Hindlimb muscle (tissue), 1 donor: ENCODE measurements around the gene BAZ2B. TPM values are rescaled to one million over a fixed set of nuclear protein-coding genes. Genes with fewer than 3 reads are reported as not detected.
"Not testable (repeated sequence)": the region's sequence is repeated elsewhere in the genome, so short reads cannot be mapped to it uniquely, and the experiment has no call there.

Source experiments
- DNase-seq: peaks from one replicate; pipeline ENCODE4 v3.0.0-alpha.2; 2013
- polyA plus RNA-seq: library from polyadenylated mRNA; unstranded; fragments of 120-200 nt; gene quantifications from one replicate; pipeline ENCODE4 v1.2.1, GENCODE V29; 2013; ENCODE audit not compliant: insufficient read length

The BAZ2B gene
- polyA plus RNA-seq, 1 donor = 37.2 TPM

- no peak for DNase-seq
Observed at GRCh38 chr2:159402790-159403189, 213.6 kb downstream of the BAZ2B start.

GRCh38 chr2:159402160-159402559, 214.2 kb downstream of the BAZ2B start:
- not testable (repeated sequence) for DNase-seq

- DNase-seq = no peak
Observed at GRCh38 chr2:159399716-159400415, 216.5 kb downstream of the BAZ2B start.

DNA sequence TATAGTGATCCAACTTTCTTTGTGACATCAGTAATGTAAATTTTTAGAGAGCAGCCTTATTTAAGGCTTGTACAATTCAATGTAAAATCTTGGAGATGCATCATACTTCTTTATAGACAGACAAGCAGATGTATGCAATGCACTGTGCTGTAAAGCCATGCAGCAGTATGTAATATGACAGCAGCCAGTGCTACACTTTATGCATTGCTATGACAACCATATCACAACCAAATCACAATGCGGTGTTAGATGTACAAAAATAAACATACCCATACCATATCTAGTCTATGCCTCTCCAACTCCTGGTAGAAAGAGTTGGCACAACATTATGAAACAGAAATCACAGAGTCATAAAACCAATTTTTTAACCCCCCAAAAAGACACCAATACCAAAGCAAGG, 219.5 kb downstream of the BAZ2B start:
- no peak for DNase-seq

DNA sequence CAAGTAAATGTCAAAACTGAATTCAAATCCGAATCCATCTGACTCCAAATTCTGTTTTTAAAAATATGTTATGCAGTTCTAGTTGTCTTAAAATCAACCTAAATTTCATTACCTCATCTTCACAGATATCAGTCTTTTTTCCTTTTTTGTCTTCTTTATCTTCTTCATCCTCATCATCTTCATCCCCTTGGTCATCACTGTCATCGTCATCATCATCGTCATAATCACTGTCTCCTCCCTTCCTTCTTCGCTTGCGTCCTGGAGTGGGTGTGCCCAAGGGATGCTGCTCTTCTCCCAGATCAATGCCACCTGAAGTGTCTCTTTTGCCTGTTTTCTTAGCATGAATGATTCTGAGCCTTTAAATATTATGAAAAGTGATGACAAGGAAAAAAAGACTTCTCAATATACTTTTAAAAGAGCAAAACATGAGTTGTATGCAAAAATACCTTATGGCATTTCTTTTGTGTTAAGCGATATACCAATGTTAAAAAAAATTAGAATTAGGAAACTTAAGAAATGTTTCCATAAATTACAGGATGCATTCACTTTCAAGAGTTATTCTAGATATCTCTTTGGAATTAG, 233.8 kb downstream of the BAZ2B start:
- no peak for DNase-seq

DNA sequence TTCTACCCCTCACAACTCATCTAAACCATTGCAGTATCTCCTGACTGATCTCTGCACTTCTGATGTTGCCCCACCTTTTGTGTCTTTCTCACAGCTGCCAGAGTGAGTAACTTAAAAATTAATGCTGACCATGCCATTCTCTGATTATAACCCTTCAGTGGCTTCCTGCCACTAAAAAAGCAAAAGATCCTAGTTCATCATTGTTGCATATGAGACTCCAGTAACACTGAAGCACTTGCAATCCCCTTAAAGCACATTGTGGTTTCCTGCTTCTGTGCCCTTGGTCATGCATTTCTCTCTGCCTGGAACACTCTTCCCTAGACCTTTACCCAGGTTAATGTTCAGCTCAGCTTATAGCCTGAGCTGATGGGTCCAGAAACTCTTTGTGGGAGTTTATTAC, 234.8 kb downstream of the BAZ2B start:
- DNase-seq = no peak

- no peak for DNase-seq
Observed at GRCh38 chr2:159380685-159381239, 235.6 kb downstream of the BAZ2B start.

- DNase-seq = no peak
Observed at GRCh38 chr2:159379181-159379580, 237.2 kb downstream of the BAZ2B start.

- no peak for DNase-seq
Observed at GRCh38 chr2:159375241-159375640, 241.1 kb downstream of the BAZ2B start.

GRCh38 chr2:159371506-159371905, 244.8 kb downstream of the BAZ2B start:
- no peak for DNase-seq

DNA sequence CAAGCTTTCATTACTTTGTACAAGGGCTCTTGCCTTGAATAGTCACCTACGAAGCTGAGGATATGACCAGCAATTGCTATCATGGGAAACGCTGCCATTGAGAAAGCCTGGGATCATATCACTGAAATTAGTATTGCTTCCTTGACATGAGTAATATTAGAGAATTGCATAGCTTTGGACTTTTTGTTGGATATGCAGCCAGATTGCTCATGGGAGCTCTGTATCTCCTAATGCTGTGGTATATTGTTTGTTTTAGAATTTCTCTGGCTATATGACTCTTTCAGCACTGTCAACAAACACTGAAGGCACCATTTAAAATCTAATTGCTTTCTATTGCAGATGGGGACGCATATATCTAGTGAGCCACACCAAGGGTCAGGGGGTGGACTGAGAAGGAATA, 249.8 kb downstream of the BAZ2B start:
- DNase-seq = no peak

DNA sequence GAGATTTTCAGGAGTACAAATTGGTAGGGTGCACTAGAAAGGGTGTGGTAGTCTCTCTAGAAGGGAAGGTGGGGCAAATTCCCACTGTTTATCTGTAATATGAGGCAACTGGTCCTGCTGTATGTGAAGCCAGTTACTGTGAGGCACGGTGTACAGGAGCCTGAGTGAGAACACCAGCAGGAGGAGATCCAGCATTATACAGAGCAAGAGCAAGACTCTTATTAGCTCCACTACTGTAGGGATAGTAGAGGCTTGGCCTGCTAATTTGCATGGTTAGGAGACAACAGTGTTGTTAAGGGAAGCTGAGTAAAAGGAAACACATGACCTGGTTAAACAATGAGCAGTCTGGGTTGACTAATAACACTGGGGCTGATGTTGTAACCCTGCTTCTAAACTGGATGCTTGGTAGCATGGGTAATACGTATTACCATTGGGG, 253.5 kb downstream of the BAZ2B start:
- no peak for DNase-seq

GRCh38 chr2:159362094-159362493, 254.3 kb downstream of the BAZ2B start:
- no peak for DNase-seq

DNA sequence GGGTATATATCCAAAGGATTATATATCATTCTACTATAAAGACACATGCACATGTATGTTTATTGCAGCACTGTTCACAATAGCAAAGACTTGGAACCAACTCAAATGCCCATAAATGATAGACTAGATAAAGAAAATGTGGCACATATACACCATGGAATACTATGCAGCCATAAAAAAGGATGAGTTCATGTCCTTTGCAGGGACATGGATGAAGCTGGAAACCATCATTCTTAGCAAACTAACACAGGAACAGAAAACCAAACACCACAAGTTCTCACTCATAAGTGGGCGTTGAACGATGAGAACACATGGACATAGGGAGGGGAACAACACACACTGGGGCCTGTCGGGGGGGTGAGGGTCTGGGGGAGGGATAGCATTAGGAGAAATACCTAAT, 254.7 kb downstream of the BAZ2B start:
- DNase-seq = not testable (repeated sequence)

GRCh38 chr2:159356053-159356554, 260.2 kb downstream of the BAZ2B start:
- DNase-seq = no peak

- no peak for DNase-seq
Observed at GRCh38 chr2:159351977-159352376, 264.4 kb downstream of the BAZ2B start.

DNA sequence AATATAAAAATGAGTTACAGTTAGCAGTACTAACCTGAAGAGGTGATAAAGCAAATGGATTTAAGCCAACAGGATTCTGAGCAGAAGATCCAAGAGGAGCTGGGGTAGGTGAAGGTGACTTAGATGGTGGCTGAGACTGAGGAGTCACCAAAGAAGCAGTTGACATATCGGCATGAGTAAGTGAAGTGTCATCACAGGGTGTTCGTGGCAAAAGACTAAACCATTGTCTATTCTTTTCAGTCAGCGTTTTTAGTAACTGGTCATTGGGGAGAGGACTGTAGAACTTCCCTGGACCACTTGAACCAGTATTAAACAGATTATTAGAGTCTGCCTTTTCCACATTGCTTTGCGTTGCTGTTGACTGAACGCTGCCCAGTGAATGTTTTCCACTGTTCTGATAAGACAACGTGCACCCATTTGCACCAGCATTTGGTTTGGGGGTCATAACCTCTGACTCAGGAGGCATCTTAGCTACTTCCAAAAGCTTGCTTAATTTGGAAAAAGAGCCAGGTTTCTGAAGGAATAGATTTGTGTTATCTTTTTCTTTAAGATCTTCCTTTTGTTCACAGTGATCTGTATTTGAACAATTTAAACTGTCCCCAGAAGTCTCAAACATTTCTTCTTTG, 266.6 kb downstream of the BAZ2B start:
- no peak for DNase-seq

- DNase-seq = peak; percentile 6
Observed at GRCh38 chr2:159326569-159327255, 289.6 kb downstream of the BAZ2B start.

DNA sequence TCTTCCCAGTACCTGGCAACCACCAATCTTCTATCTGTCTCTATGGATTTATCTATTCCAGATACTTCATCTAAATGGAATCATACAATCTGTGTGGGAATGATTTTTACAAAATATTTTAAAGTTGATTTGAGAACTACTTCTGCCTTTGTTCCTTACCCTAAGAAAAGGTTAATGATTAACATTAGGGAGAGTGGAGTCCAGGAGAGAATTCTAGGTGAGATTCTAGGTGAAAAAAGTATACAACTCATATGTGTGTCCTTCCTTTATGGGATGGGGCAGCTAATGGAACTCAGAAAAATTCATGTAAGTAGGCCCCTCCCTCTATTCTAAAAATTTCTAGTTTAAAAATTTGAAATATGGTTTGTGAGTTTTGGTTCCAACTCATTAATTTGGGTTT, 293.9 kb downstream of the BAZ2B start:
- no peak for DNase-seq

DNA sequence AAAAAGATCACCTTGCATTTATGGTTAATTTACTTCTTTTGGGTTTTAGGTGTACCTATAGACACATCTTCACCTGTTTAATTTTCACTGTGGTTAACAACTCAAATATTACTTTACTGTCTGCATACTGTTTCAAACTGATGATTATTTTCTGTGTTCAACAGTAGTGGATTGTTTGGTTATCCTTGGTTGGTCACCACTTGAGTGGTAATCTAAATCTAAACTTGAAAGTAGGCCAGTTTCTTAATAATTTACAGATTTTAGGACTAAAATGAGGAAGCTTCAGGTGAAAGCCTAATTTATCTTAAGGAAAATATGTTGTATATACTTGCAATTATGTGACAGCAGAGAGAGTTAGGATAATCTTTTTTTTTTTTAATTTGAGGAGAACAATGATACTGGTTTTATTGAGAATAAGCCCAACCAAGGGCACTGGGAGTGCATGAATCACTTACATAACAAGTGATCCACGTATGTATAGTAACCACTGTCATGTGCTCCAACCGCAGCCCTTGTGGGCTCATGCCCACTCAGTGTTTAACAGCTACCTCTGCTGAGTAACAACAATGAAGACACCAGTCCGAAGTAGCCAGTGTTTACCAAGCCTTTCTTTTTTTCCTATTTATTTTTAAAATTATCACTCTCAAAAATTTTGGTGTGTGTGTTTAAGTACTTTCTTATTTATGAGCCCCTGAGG, 298.8 kb downstream of the BAZ2B start:
- no peak for DNase-seq

DNA sequence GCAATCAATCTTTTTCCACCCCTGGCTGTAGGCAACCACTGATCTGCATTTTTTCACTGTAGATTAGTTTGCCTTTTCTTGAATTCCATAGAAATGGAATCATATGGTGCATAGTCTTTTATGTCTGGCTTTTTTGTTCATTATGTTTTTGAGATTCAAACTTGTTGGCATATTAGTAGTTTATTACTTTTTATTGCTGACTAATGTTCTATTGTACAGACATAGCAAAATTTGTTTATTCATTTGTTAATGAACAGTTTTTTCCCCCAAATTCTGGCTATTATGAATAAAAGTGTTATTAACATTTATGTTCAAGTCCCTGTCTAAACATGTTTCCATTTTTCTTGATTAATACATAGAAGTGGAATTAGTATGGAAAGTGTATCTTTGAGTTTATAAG, 308.4 kb downstream of the BAZ2B start:
- no peak for DNase-seq

DNA sequence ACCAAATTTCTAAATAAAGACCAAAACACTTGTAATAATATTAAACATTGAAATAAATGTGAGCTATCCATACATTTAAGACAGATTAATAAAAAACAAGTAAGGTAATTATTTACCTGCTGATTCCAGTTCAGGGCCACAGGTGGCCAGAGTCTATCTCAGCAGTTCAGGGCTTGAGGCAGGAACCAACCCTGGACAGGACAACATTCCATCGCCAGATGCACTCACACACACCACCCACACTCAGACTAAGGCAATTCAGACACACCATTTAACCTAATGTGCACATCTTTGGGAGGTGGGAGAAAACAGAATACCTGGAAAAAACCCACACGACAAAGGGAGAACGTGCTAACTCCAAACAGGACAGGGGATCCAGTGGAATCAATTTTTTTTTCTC, 315.8 kb downstream of the BAZ2B start:
- DNase-seq = no peak
